Measurements from ENCODE around the gene GPC6. TPM values are rescaled to one million over a fixed set of nuclear protein-coding genes. Genes with fewer than 3 reads are reported as not detected.
A peak's percentile ranks its signal among the peaks of the same experiment; 100 is the strongest.

Gene GPC6
- polyA plus RNA-seq, 10 donors: 8.0 to 21.9 (median 15.3) TPM

DNA sequence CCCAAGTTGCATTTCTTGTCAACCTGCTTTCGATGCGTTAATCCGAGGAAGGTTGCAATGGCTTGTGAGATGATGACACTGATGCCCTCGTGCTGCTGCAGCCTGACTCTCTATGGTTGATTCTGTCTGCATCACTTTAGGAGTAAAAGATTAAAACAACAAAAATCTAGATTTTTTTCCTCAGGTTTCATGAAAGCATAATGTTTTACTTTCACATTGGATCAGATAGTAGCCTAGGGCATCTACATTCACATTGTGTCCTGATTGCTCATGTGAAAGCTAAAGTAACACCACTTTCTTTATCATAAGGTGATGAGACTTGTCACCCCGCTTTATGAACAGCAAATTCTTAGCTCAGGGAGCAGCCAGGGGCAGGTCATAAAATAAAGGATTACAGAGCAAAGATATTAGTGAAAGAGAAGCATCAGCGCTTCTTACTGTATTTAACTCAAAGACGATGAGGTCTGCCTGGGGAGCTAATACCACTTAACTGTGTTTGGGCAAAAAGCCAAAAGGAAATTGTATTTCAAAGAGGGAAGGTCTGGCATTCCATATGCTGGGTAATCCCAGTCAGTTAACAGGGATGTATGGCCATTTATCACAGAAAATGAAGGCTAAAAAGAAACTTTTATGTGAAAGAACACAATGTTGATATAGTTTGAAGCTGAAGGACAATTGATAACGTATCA lies 270.5 kb downstream of the GPC6 start:
- DNase-seq: no peak

DNA sequence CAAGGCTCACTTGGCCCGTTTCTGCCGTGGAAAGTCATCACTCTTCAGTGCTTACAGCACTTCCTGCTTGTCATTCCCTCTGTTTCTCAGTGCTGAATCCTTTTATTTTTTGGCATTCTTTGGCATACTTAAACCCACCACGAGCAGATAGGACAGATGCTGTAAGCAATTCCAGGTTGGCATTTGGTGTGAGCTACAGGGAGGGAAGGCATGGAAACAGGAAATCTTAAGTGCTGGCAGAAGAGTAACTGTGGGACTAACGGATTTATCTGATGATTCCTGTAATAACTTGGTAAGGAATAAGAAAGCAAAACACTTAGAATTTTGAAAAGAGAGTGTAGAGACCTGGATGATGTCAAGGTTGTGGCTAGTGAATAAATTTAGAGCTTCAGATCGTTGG lies 273.4 kb downstream of the GPC6 start:
- DNase-seq: peak in 1 of 3 donors; percentile 17

DNA sequence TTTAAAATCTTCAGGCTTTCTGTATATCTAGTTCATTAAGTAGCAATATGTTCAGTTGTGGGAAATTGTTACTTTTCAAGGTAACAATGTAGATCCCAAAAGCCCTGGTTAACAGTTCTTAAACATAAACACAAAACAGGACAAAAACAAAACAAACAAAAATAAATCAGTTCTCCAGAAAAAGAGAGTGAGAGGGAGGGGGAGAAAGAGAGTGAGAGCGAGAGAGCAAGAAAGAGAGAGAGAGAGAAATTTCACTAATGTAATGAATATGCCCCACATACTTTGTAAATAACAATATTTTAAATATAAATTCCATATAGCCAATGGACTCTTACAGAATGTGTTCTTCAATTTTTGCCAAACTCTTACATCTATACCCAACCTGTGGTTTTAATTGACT lies 275.5 kb downstream of the GPC6 start:
- DNase-seq: no peak

DNA sequence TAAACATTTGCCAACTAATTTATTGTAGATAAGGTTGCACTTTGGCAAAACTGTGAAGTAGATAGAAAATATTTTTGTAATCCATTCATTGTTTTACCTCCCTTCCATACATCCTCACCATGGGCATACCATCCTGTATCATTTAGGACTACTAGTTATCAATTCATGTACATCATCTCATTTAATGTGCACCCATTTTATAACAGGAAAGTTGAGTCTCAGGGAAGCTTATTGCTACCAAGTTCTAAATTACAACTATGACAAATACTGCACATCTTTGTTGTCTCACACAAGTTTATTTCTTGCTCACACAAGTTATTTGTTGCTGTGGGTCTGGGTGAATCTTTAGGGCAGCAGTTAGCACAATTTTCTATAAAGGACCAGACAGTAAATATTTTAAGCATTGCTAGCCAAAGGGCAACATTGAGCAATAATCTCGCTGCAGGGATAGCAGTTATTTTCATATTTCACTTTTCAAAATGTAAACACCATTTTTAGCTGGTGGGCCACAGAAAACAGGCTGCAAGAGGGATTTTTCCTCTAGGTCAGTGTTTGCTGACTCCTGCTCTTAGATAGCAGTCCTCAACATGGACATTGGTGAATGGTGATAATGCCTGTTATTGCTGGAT lies 276.5 kb downstream of the GPC6 start:
- no peak for DNase-seq

DNA sequence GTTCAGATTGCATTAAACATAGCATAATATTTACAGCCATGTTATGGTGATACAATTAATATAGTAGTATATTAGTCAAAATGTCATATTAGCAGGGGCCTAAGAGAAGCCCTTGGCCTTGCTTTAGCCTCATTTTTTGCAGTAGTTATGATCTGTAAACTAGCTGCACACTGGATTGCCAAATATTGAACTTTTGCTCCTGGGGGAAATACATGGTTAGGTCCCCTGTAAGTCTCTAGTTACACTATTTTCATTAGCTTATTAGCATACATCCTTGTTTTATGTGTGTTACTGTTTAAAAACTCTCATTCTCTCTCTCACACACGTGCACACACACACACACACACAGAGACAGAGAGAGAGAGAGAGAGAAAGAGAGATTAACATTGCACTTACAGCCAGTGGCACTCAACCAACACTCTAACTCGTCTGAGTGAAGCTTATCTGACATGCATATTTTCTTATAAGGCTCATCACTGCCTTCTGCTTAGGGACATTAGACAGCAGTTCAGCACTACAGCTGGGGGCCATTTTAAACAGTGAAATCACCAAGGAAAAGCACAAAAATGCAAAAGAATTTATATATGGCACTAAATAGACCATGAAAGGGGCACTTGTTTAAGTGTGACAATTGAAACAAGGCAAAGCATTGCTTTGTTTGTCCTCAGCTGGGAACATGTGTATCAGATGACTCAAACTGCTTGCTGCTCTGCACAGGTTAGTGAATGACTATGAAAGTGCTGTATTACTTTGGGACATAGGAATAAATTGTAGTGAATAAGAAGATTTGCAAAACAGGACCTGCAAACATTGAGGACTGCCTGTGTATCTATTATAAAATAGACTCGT lies 278.7 kb downstream of the GPC6 start:
- DNase-seq: peak in 2 of 3 donors; percentile 3 to 21

DNA sequence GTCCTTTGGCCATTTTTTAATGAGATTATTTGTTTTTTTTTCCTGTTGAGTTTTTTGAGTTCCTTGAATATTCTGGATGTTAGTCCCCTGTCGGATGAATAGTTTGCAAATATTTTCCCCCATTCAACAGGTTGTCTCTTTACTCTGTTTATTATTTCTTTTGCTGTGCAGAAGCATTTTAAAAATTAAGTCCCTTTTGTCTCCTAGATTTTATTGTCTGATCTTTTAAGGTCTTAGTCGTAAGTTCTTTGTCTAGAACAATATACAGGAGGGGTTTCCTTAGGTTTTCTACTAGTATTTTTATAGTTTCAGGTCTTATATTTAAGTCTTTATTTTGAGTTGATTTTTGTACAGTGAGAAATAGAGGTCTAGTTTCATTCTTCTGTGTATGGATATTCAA lies 284.4 kb downstream of the GPC6 start:
- no peak for DNase-seq

DNA sequence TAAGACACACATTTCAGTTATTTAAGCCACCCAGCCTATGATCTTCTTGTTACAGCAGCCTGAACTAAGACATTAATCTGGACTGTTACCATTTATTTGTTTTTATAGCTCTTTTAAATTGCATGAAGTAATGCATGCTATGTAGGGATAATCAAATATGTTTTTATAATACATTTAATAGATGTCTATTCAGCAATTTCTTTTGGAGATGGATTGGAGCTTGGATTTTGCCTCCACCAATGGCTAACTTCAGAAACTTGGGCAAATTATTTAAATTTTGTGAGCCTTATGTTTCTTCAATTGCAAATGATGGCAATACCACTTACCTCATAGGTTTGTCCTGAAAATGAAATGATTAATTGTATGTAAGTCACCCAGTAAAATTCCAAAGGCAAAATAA lies 288.7 kb downstream of the GPC6 start:
- no peak for DNase-seq

DNA sequence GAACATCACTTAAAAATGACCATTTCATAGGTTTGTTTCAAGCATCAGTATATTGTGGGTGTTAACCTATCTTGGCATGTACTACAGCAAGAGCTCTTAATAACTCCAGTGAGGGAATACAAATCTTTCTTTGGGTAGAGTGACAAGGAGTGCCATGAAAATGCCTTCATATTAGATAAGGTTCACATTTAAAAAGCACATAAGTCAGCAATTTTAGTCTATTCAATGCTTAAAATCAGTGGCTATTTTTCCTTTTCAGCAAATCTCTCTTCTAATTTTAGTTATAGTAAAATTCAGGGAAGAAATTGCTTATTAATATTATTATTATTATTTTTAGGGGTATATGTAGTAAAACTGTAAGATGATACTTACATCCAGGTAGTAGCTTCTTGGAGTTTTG lies 291.1 kb downstream of the GPC6 start:
- DNase-seq: no peak

DNA sequence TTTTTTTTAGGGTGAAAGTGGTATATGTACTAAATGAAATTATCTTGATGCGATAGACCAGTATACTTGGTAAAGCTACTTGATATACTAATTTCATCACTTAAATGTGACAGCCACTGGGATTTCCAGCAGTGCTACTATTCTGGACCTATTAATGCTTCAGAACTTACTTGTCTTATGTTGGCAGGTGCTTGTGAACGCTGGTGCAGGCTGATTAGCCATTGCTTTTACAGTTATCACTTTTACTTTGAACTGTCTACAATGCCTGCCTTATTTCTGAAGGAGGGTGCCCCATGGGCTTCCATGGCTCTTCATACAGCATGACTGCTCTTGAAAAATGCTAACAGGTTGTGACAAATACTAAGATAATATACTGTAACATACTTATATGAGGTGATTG lies 294.7 kb downstream of the GPC6 start:
- no peak for DNase-seq

DNA sequence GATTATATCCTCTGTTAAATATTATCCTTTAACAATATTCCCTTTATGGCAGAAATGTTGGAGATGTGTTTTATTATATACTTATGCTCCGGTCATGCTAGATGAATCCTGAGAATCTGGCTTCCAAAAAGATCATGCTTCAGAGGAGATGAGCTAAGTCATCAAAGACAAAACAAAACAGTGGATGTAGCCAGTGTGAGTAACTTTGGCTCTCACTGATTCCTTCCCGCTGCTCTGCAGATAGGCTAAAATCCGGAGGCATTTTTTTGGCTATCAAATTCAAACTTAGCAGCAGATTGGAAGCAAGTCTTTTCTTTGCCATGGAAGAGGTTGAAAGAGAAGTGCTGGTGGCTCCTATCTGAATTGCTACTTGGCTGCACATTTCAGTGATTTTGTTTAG lies 295.9 kb downstream of the GPC6 start:
- DNase-seq: peak in 1 of 3 donors; percentile 4

DNA sequence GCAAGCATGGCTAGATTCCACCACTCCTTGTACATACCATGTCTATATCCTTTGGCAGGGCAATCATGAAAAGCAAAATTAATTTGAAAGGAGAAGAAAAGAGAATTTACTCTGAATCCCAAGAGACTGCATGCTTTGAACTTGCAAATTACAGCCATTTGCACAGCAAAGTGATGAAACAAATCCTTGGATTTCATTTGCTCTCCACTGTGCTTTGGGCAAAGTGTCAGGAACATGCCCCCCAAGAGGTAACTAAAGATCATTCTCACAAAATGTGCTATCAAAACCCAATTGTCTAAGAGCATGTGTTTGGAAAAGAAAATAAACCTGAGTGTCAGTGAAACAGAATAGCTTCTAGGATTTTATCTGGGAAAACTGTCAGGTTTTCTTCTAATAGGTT lies 298.5 kb downstream of the GPC6 start:
- no peak for DNase-seq

DNA sequence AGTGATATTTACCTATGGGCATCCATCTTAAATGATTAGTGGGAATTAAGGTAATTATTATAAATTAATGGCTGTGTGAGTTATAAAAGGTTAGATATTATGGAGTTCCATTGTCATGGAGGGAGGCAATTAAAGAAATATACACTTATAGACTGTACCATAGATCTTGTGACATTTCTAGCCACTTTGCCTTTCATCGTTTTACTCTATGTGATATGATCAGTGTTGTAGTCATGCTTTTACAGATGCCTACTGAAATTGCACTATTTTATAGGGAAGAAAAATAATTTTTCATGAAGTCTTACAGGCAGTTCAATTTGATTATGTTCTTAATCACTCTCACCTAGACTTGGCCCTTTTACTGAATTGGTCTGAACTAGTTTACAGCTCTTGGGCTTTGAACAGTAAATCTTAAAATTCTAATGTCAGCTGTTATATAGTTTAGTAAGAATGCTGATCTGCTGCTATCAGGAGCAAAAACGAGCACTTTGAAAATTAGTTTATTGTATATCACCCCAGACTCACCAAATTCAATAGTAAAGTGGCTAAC lies 301.2 kb downstream of the GPC6 start:
- DNase-seq: no peak

DNA sequence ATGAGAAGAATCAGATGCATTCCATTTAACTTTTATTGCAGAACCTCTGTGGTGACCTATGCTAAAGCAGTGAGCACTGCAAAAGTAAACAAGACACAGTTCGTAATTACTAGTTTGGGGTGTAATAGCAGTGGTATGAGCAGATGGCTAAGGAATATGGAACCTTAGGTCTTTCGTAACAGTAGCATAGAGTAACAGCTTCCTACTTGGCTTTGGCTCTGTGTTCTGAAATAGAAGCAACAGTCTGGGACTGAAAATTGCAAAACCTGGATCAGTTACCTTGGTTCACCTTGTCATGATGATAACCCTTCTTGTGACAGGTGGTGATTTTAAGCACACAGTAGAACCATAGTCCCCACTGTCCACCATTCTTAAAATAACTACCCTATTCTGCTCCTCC lies 303.4 kb downstream of the GPC6 start:
- DNase-seq: no peak

DNA sequence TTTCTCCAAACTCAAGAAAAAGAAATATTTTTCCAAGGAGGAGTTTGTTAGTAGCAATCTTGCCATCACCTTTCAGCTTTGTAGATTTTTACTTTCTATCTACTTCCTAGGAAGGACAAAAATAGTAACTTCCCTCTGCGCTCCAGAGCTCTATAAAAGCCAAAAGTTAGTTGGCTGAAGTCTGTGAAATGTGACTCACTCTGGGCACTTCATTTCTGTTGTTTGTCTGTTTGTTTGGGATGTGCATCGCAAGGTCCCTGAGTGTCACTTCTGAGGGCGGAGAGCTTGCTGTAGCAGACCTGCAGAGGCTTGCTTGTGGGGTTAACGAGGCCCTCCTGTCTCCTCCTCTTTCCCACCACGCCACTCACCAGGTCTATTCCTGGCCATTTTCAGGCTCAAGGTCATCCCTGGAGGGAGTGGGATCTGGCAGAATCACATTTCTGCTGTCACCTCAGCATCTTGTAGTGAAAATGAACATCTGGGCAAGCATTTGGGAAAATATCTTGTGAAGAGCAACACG lies 307.6 kb downstream of the GPC6 start:
- DNase-seq: peak in 1 of 3 donors; percentile 48

DNA sequence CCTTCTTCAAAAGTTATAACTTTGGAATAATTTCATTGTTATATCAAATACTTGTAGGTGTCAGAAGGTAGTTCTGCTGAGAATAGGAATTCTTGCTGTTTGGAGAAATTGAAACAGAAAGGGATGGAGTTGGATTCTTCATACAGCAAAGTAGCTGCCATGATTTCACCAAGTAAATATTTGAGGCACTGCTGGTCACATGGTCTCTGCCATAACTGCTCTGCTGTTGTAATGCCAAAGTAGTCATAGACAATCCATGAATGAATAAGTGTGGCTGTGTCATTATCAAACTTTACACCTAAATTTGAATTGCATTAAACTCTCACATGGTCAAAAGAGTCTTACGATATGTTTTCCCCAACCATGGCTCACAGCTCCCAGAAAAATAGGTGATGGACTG lies 308.6 kb downstream of the GPC6 start:
- no peak for DNase-seq

DNA sequence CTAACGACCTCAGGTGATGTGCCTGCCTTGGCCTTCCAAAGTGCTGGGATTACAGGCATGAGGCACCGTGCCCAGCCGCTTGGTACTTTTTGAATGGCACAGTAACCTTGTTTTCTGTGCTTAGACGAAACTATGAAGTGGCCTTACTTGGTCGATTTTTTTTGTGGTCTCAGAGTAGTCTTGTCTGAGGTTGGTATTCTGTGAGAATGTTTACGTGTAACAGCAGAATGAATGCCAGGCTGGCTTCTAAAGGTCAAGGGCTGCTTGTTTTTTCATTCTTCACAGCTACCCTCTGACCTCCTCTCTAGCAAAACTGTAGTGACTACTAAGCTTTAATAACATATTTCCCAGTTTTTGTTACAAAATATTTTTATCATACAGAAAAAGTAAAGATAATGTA lies 313.3 kb downstream of the GPC6 start:
- DNase-seq: no peak

DNA sequence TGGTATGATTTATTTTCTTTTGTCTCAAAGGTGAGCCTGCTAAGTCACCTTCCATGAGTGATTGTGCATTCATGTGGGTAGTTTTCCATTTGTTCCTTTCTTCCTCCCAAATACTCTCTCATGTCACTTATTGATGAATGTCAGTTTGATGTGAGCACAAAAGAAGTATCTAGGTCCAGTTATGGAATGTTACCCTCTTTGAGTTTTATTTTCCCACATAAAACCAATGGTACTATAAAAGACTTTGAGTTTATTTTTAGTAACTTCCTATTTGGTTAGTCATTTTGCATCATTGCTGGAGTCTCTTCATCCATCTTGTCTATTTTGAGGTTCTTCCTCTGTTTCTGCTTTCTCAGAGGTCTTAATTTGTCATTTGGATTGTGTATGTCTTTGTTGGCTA lies 321.3 kb downstream of the GPC6 start:
- no peak for DNase-seq

DNA sequence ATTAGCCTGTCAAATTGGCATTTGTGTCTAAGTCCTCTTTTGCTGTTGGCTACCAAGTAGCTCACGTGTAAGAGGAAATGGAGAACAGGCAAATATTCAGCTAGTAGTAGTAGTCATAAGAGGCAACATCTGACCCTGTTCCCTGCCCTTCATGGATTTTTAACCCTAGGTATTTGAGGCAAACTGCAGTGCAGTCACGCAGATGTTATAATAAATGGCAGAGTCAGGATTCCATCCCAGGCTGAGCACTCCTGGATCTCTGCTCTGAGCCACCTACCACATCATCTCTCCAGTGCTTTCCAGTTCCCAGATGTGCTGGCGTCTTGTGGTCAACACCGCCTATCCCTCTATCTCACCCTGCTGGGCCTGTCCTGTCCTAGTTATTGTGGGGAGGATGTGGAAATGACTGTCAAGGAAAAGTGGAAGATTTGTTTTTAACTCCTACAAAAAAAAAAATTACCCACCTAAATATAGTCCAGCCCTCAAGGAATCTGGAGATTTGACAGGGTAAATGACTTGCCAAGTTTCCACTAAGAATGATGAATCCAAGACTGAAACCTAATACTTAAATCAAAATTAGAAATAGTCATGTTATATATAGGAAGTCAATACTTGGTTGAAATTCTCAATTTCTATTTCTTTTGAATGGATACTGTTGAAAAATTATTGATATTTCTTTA lies 322.9 kb downstream of the GPC6 start:
- peak in 1 of 3 donors; percentile 40 for DNase-seq

DNA sequence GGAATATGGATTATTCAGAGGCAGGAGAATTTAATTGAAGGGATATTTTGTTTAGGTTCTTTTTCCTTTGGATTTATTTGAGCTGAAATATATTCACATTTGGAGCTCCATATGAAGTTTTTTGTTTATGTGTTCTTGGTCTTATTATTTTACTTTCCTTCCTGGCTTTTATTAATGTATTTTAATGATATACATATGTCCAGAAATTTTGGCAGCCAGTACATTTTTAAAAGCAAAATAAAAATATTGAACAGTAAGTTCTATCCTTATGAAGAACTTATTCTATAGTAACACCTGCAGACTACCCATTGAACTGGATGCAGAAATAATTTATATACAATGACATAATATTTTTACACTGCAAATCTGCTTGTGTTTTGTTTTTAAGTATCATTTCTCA lies 323.6 kb downstream of the GPC6 start:
- DNase-seq: peak in 1 of 3 donors; percentile 57

DNA sequence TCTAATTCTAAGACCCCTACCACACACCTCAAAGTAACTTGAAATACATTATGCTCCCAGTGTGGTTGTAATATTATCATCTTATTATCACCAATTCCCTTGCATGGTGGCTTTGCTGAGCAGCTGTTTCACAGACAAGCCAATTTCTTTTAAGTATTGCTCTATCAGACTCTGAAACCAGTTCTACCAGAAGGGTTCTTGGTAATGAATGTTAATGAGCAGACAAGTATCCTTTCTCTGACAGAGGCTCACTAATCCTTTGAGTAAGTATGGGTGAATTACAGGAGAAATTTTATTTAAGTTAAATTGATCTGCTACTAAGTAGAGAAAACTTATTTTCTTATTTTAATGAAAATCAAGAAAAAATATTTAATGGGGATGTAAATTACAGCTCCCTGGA lies 326.0 kb downstream of the GPC6 start:
- DNase-seq: no peak

DNA sequence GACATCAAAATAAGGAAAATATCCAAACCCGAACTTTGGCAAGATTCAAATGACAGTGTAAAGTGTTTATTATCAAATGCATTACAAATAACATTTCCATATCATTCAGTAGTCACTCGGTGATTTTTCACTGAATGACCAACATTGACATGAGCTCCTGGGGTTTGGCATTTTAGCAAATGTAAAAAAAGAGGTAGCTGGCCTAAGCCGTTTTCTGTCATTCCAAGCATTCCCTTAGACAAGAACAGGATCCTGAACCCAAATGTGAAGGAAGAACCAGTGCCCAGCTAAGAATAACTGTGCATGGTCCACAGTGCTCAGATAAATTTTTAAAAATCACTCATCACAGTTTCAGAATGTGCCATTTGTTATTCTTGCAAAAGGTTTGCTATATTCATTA lies 327.9 kb downstream of the GPC6 start:
- no peak for DNase-seq

DNA sequence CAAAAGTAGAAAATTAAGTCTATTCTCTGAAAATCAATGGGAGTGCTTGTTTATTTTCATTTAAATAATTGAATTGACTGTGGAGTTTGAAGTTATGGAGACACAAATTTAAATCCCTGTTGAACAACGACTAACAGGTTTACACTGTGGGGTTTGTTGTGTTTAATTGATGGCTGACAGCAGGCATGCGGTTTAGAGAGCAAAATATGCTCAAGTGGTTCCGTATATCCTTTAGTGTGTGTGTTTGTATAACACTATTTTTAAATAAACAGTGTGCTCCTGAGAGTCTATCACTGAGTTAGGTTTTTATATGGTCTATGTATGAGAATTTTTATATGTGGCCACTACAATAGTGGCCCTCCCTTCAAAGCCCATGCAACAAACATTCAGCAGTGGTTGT lies 332.0 kb downstream of the GPC6 start:
- DNase-seq: no peak
